Spleen (tissue), 7 donors: Measurements from ENCODE around the gene ELFN1.

Source experiments
- CTCF ChIP-seq, 11 experiments: fragments of 200-600 bp in 7 of 11; fragments of 450-650 bp in 4 of 11; sonication (generic) in 4 of 11; IDR thresholded peaks in 8 of 11; conservative IDR thresholded peaks in 3 of 11; 1 replicate in 7 of 11; 2 replicates in 4 of 11; pipeline versions ENCODE4 v1.4.0 to v1.8.0; 2016 to 2021; ENCODE audit warnings: antibody characterized with exemption in 11 of 11, inconsistent platforms in 4 of 11, mild to moderate bottlenecking in 1 of 11
- POLR2A ChIP-seq, 3 donors: fragments of 450-650 bp; IDR thresholded peaks; one replicate each; pipeline ENCODE4 v1.5.1; 2017; ENCODE audit warnings: antibody characterized with exemption in 3 of 3, mild to moderate bottlenecking in 1 of 3
- POLR2AphosphoS5 ChIP-seq, 3 donors: sonication (generic); formaldehyde crosslinking; IDR thresholded peaks; one replicate each; pipeline ENCODE4 v1.5.1; 2017; ENCODE audit warnings: antibody characterized with exemption in 3 of 3
- donor health status: DM: no; HTN: no; CAD: no; lungs with moderate emphysema.
- donor health status: DM: no; HTN: no; CAD: no.
- donor health status: DM: no; HTN: no; CAD: no.

GRCh38 chr7:1710936-1711335, 40.9 kb downstream of the ELFN1 start:
- TF ChIP-seq CTCF (IDR thresholded peaks at IDR 0.05 in 8 of 11, conservative IDR thresholded peaks at IDR 0.05 in 3 of 11) (no peak), POLR2A (IDR thresholded peaks at IDR 0.05) (no peak), POLR2AphosphoS5 (IDR thresholded peaks at IDR 0.05) (no peak)
